Hepatocyte (in vitro differentiated cells): ENCODE data around the gene TEKT2.

Source experiments
- CTCF ChIP-seq: fragments of 200-600 bp; sonication (generic); IDR thresholded peaks from 2 replicates; pipeline ENCODE4 v1.5.1; 2016; ENCODE audit warnings: antibody characterized with exemption, mild to moderate bottlenecking; ENCODE audit not compliant: poor library complexity
- EZH2 ChIP-seq: fragments of 200-600 bp; sonication (generic); IDR thresholded peaks from 2 replicates; pipeline ENCODE4 v1.6.1; 2016; ENCODE audit warnings: antibody characterized with exemption, mild to moderate bottlenecking, borderline replicate concordance
- EZH2phosphoT487 ChIP-seq: fragments of 200-600 bp; sonication (generic); IDR thresholded peaks from one replicate; pipeline ENCODE4 v1.6.1; 2018; ENCODE audit warnings: antibody characterized with exemption, mild to moderate bottlenecking, low read depth, moderate library complexity; ENCODE audit not compliant: unreplicated experiment, severe bottlenecking

DNA sequence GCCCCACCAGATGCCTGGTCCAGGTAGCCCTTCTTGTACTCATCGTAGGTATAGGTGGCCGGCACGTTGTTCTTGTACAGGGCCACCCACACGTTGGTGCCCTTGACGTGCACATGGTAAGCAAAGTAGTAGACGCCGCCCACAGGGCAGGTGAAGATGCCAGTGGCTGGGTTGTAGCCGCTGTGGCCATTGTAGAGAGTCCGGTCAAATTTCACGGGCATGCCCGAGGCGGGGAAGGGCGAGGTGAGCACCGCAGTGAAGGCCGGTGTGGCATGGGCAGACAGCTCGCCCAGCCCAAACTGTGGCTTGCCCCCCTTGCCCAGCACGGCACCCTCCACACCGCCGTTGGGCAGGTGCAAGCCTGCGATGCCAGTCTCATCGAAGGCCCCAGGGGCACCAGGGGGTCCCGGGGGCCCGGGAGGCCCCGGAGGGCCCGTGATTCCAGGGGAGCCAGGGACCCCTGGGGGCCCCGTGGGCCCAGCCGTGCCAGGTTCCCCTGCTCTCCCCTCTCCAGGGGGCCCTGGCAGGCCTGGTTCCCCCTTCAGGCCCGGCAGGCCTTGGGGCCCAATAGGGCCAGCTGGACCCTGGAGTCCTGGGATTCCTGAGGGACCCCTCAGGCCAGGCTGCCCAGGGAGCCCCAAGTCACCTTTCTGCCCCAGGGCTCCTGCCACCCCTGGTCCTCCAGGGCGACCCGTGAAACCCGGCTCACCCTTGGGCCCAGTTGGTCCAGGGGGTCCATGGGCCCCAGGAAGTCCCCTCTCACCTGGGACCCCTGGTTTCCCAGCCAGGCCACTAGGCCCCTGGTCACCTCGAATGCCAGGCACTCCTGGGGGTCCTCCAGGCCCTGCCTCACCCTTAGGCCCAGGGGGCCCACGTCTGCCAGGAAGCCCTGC is 14.0 kb downstream of the TEKT2 start:
- TF ChIP-seq EZH2 (no peak), CTCF (no peak), EZH2phosphoT487 (no peak)
